Uterus (tissue), 4 donors: ENCODE results near the gene PLCG1. TPM values are rescaled to one million over a fixed set of nuclear protein-coding genes. Genes with fewer than 3 reads are reported as not detected.

Experiments
- DNase-seq, 2 donors: peaks; one replicate each; pipeline ENCODE4 v3.0.0-alpha.2; 2019 to 2020
- H3K27ac ChIP-seq, 2 donors: fragments of 200-600 bp; sonication (generic); 1 replicate in 1 of 2; 2 replicates in 1 of 2; pipeline ENCODE4 v1.5.1; 2016 to 2018
- H3K27me3 ChIP-seq, 2 donors: fragments of 200-600 bp; sonication (generic); one replicate each; pipeline ENCODE4 v1.5.1; 2018 to 2019; ENCODE audit warnings: control low read depth in 1 of 2
- H3K36me3 ChIP-seq, 2 donors: fragments of 200-600 bp; sonication (generic); one replicate each; pipeline ENCODE4 v1.5.1; 2019; ENCODE audit warnings: control low read depth in 1 of 2
- H3K4me1 ChIP-seq, 2 donors: fragments of 200-600 bp; sonication (generic); one replicate each; pipeline ENCODE4 v1.5.1; 2018 to 2019; ENCODE audit warnings: control low read depth in 1 of 2
- H3K4me3 ChIP-seq, 2 donors: fragments of 200-600 bp; sonication (generic); 1 replicate in 1 of 2; 2 replicates in 1 of 2; pipeline ENCODE4 v1.5.1; 2018 to 2019; ENCODE audit warnings: mild to moderate bottlenecking in 1 of 2
- H3K9me3 ChIP-seq, 2 donors: fragments of 200-600 bp; sonication (generic); one replicate each; pipeline ENCODE4 v1.5.1; 2019; ENCODE audit warnings: control low read depth in 1 of 2
- CTCF ChIP-seq, 4 experiments: fragments of 200-600 bp in 2 of 4; fragments of 450-650 bp in 2 of 4; sonication (generic) in 2 of 4; IDR thresholded peaks; one replicate each; pipeline ENCODE4 v1.5.1; 2016 to 2019; ENCODE audit warnings: antibody characterized with exemption in 4 of 4, mild to moderate bottlenecking in 2 of 4, moderate library complexity in 1 of 4
- POLR2A ChIP-seq, 2 donors: fragments of 450-650 bp; IDR thresholded peaks; one replicate each; pipeline ENCODE4 v1.6.1; 2016; ENCODE audit warnings: antibody characterized with exemption in 2 of 2, mild to moderate bottlenecking in 1 of 2, moderate library complexity in 1 of 2
- intact Hi-C: fragments of 100-400 bp; cut with DNase I; formaldehyde crosslinking; loops from one replicate; pipeline ENCODE4 v1.15.1; 2023; ENCODE audit warnings: low total_unique reads
- total RNA-seq, 4 donors: library from RNA; depleted of rRNA in 3 of 4; stranded (reverse); fragments of >200 nt in 3 of 4; gene quantifications; one replicate each; pipeline versions ENCODE4 v1.1.0 to v1.2.4, GENCODE V29; 2014 to 2023
- donor health status: DM: yes; HTN: yes; CAD: no.

The PLCG1 gene
- total RNA-seq, 4 donors from 2014 or later: 38.8 to 180 (median 138) TPM

GRCh38 chr20:41101660-41102059 is 35.7 kb upstream of the PLCG1 start:
- Histone ChIP-seq H3K36me3 (no peaks in the 10 kb centered on the region), H3K27ac (no peak overlapping the region), H3K9me3 (no peaks in the 10 kb centered on the region), H3K27me3 (no peaks in the 10 kb centered on the region), H3K4me3 (no peak overlapping the region), H3K4me1 (no peaks in the 10 kb centered on the region)
- intact Hi-C loops: no loop called here
- TF ChIP-seq CTCF (IDR thresholded peaks at IDR 0.05) (no peak), POLR2A (IDR thresholded peaks at IDR 0.05) (no peak)
- no peak for DNase-seq

GRCh38 chr20:41108531-41108930 is 28.8 kb upstream of the PLCG1 start:
- no peaks in the 10 kb centered on the region for H3K9me3 ChIP-seq
- H3K4me1 ChIP-seq: no peaks in the 10 kb centered on the region
- H3K27me3 ChIP-seq: no peaks in the 10 kb centered on the region
- no peaks in the 10 kb centered on the region for H3K36me3 ChIP-seq
- no peak for TF ChIP-seq POLR2A (IDR thresholded peaks at IDR 0.05)
- no peak for TF ChIP-seq CTCF (IDR thresholded peaks at IDR 0.05)
- DNase-seq: no peak
- intact Hi-C loops: no loop called here
- H3K4me3 ChIP-seq: no peak overlapping the region
- H3K27ac ChIP-seq: no peak overlapping the region

- intact Hi-C loops: no loop called here
- TF ChIP-seq CTCF (IDR thresholded peaks at IDR 0.05) (no peak), POLR2A (IDR thresholded peaks at IDR 0.05) (no peak)
- H3K36me3 ChIP-seq: no peaks in the 10 kb centered on the region
- no peak for DNase-seq
- no peaks in the 10 kb centered on the region for H3K27me3 ChIP-seq
- H3K9me3 ChIP-seq: no peaks in the 10 kb centered on the region
- H3K4me1 ChIP-seq: no peaks in the 10 kb centered on the region
- H3K27ac ChIP-seq: no peak overlapping the region
- no peak overlapping the region for H3K4me3 ChIP-seq
Observed at GRCh38 chr20:41110012-41110411, 27.3 kb upstream of the PLCG1 start.

- H3K36me3 ChIP-seq: no peaks in the 10 kb centered on the region
- no peaks in the 10 kb centered on the region for H3K27me3 ChIP-seq
- no peak overlapping the region for H3K4me3 ChIP-seq
- DNase-seq: no peak
- H3K9me3 ChIP-seq: no peaks in the 10 kb centered on the region
- H3K4me1 ChIP-seq: no peaks in the 10 kb centered on the region
- intact Hi-C loops: no loop called here
- no peak overlapping the region for H3K27ac ChIP-seq
- TF ChIP-seq POLR2A (IDR thresholded peaks at IDR 0.05) (no peak), CTCF (IDR thresholded peaks at IDR 0.05) (no peak)
Observed at GRCh38 chr20:41110930-41111577, 26.3 kb upstream of the PLCG1 start.

- intact Hi-C loops: no loop called here
- no peaks in the 10 kb centered on the region for H3K36me3 ChIP-seq
- no peaks in the 10 kb centered on the region for H3K9me3 ChIP-seq
- no peak for TF ChIP-seq POLR2A (IDR thresholded peaks at IDR 0.05)
- no peak for TF ChIP-seq CTCF (IDR thresholded peaks at IDR 0.05)
- DNase-seq: no peak
- no peak overlapping the region for H3K27ac ChIP-seq
- no peaks in the 10 kb centered on the region for H3K4me1 ChIP-seq
- no peaks in the 10 kb centered on the region for H3K27me3 ChIP-seq
- no peak overlapping the region for H3K4me3 ChIP-seq
Observed at GRCh38 chr20:41111578-41111951, 25.8 kb upstream of the PLCG1 start.
